GDM1 (cell line): ENCODE data around the gene GTPBP2.
A peak's percentile ranks its signal among the peaks of the same experiment; 100 is the strongest.
"Not testable (repeated sequence)": the region's sequence is repeated elsewhere in the genome, so short reads cannot be mapped to it uniquely, and the experiment has no call there.

Source experiments
- DNase-seq: peaks from one replicate; lab custom pipeline; 2025; lab: John Stamatoyannopoulos, UW

The GTPBP2 gene

DNA sequence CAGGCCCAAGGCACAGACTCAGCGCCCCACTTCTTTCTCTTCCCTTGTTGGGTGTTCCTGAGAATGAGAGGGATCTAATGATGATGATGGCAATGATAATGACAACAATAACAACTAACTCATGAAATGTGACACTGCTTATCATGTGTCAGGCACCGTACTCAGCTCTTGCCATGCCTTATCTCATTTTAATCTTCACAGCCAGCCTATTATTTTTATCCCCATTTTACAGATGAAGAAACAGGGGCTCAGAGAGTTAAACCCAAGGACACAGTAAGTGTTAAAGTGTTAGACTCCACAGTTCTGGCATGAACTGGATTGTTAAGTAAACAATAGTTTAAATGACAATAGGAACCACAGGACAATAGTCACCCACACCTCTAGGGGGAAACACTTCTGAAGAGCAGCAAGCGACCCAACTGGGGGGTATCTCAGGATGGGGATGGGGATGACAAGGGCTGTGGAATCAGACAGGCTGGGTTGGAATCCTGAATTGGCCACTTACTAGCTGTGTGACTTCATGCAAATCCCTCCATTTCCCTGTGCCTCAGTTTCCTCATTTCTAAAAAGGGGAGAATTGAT, 28.2 kb upstream of the GTPBP2 start:
- no peak for DNase-seq

DNA sequence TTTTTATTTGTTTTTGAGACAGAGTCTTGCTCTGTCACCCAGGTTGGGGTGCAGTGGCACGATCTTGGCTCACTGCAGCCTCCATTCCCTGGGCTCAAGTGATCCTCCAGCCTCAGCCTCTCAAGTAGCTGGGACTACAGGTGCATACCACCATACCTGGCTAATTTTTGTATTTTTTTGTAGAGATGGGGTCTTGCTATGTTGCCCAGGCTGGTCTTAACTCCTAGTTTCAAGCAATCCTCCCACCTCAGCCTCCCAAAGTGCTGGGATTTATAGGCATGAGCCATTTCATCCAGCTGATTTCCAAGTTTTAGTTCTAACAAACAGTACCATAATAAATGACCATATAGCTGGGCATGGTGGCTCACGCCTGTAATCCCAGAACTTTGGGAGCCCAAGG, 23.8 kb upstream of the GTPBP2 start:
- not testable (repeated sequence) for DNase-seq

GRCh38 chr6:43648248-43648647, 19.2 kb upstream of the GTPBP2 start:
- no peak for DNase-seq

DNA sequence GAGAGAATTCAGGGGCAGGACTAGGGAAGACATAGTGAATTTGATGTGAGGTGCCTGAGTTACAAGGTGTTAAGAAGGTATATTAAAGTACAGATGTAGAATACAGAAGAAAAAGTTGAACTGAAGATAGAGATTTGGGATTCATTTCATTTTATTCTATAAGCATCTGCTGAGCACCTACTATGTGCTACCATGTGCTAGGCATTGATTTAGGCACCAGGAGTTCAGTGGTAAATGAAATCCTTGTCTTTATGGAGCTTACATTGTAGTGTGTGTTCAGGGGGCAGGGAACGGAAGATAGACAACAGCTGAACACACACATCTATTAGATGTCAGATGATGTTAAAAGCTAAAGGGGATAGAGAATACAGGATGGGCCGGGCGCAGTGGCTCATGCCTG, 18.5 kb upstream of the GTPBP2 start:
- DNase-seq, result no peak

GRCh38 chr6:43645613-43645964, 16.5 kb upstream of the GTPBP2 start:
- no peak for DNase-seq

DNA sequence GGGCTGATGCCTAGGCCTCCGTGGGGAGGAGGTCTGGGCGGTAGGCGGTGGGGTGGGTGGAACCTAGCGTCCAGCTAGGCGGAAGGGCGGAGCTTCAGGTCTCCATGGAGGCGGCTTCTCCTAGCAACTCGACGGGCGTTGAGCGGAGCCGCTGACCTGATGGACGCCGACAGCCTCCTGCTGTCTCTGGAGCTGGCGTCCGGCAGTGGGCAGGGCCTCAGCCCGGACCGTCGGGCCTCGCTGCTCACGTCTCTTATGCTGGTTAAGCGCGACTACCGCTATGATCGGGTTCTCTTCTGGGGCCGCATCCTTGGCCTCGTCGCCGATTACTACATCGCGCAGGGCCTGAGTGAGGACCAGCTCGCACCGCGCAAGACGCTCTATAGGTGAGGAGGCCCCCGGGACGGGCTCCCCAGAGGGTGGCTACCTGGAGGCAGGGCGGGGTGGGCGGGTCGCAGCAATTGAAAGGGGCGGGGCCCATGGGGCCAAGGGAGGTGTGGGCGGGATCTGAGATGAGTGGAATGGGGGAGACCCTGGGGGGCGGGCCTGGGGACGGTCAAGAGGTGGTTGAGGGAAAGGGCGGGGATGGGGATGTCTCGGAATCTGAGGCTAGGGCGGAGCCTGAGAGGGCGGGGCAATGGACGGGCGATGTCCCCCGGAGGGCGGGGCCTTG, 16.0 kb upstream of the GTPBP2 start, which contains the start of gene RSPH9:
Gene RSPH9, plus strand, starts transcription at position 97 of the 673 bp plus-strand sequence. Its CDS starts 63 bp downstream, at position 160.
- DNase-seq, result no peak

- DNase-seq, result peak; percentile 37
Observed at GRCh38 chr6:43639984-43640800, 11.1 kb upstream of the GTPBP2 start.

DNA sequence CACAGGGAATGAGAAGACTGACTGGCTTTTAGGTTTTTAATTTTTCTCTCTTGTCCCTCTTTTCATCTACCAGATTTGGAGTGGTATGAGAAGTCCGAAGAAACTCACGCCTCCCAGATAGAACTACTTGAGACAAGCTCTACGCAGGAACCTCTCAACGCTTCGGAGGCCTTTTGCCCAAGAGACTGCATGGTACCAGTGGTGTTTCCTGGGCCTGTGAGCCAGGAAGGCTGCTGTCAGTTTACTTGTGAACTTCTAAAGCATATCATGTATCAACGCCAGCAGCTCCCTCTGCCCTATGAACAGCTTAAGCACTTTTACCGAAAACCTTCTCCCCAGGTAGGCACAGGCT, 7.2 kb upstream of the GTPBP2 start:
- DNase-seq, result no peak

DNA sequence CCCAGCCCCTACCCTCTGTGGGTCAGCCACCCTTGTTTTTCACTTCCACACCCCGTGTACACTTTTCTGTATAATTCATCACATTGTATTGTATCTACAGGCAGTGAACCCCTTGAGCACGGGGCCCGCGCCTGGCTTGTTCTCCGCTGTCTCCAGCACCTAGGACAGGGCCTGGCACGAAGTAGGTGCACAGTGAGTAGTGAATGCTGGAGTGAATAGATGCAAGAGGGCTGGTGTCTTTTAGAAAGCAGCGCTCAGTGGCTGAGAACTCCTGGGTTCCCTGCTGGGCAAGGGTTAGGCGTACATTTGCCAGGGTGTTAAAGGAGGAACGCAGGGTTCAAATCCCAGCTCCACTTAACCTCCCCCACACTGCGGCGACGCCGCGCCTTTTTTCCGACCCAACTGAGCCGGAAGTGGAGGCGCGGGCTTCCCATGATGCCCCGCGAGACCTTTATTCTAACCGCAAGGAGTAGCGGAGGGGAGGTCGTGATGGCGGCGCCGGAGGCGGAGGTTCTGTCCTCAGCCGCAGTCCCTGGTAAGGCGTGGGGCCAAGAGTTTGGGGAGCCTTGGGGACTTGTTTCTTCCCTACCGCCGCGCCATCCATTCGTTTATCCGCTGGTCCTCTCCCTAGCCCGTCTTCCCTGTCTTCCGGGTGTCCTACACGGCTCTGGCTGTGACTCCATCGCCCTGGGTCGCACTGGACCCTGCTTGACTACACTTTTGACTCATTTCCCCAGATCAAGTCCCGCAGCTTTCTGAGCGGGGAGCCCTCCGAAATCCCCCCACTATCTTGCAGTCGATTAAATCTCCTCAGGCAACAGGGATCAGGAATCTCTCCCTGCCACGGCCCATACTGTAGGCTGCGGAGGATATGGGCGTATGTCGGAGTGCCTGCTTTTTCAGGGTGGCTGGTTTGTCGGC, 6.6 kb upstream of the GTPBP2 start, which contains the start of gene MAD2L1BP:
Gene MAD2L1BP, plus strand, starts transcription at position 454 of the 921 bp plus-strand sequence. Its CDS starts 36 bp downstream, at position 490.
- DNase-seq, result peak; percentile 75

DNA sequence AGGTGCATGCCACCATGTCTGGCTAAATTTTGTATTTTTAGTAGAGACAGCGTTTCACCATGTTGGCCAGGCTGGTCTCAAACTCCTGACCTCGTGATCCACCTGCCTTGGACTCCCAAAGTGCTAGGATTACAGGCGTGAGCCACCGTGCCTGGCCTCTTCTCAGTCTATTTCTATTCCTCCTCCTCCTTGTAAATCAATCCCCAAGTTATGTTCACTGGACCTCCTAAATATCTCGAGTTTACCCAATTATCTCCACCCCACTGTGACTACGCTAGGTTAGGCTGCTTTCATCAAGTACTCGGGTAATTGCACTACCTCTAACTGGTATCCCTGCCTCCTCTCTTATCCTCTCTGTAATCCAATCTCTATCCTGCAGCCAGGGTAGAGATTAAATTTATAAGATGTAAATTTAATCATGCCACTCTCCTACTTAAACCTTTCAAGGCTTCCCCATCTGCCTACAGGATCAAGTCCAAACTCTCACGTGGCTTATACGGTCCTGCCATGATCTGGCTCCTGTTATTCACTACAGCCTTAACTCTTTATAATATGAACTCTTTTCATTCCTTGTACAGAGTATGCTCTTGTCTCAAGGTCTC, 5.7 kb upstream of the GTPBP2 start:
- DNase-seq, result no peak

GRCh38 chr6:43633002-43633401, 3.9 kb upstream of the GTPBP2 start:
- DNase-seq, result not testable (repeated sequence)

DNA sequence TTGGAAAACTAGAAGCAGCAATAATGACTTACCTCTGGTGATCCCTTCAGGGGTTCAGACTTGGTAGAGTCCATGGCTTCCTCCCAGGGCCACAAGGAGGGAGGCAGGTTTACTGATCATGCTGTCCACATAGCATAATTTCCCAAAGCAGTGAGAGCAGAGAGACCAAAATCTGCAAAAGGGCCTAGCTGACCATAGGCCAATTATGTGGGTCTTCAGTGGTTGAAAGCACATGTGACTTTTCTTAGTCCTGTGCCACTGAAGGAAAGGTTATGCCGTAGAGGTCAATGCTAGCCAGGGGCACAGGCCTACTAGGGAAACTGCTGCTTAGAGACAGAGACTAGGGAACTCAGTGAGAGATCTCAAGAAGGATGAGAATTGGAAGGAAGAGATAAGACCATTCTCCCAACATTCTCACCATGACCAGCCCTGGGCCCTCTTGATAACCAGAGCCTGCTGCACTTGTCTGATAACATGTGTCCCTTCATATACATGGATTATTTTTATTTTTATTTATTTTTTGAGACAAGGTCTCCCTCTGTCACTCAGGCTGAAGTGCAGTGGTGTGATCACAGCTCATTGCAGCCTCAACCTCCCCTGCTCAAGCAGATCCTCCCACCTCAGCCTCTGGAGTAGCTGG, 2.0 kb upstream of the GTPBP2 start:
- DNase-seq, result no peak

- DNase-seq, result peak; percentile 91
Observed at GRCh38 chr6:43629505-43630300, 639 bp upstream of the GTPBP2 start.

GRCh38 chr6:43628393-43629103, 516 bp downstream of the GTPBP2 start:
- peak; percentile 13 for DNase-seq

DNA sequence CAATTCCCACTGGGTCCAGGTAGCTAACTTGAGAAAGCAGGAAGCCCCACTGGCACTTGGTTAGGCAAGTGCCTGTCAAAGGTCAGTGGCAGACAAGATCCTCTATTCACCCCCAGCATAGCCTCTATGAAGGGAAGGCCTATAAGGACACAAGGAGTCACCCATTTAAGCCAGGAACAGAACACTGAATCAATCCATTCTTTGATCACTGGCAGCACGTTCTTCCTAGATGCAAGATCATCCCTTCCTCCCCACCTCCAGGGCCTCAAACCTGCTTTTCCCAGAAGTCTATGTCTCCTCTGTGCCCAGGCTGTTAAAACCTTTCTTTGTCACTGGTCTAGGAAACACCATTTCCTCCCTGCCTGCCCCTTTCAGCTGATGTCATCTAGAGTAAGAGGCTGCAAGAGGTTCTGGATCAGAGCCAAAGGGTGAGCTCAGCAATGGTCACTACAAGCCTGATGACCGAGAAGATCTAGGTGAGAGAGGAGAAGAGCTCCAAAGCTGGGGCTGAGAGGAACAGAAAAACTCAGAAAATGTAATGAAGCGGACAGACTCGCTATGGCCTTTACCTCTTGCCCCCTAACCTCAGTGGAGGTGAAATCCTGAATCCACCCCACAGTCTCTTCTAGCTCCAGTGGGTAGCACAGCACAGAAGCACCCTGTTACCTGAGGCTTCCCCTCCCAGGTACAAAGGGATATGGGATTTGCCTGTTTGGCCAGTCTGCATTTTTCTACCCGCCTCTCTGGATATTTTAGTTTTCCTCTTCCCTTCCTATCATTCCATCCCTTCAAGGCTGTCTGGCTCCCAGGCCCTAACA, 1.8 kb downstream of the GTPBP2 start:
- DNase-seq, result no peak

DNA sequence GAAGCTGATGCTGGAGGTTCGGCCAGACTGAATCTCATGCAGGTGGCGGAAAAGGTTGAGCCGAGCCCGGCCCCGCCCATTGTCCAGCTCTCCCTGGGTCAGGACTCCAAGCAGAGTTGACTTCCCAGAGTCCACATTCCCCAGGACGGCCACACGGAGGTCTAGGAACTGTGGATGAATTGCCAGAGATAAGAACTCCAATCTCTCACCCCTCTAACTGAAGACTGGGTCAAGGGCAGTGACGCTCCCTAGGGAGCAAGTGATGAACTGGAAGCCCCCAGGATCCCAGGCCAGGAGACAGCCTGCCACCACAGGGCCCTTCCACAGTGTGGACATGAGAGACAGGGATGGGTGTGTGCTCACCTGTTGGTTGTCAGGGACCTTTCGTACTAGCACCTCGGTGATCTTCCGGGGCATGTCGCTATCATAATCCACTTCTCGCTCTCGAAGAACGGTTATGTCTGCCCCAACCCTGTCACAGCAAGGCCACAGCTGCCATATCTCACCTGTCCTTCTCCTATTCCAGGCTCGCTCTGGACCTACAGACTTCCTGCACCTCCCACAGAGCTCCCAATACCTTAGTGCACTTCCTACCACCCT, 3.6 kb downstream of the GTPBP2 start:
- DNase-seq, result no peak

DNA sequence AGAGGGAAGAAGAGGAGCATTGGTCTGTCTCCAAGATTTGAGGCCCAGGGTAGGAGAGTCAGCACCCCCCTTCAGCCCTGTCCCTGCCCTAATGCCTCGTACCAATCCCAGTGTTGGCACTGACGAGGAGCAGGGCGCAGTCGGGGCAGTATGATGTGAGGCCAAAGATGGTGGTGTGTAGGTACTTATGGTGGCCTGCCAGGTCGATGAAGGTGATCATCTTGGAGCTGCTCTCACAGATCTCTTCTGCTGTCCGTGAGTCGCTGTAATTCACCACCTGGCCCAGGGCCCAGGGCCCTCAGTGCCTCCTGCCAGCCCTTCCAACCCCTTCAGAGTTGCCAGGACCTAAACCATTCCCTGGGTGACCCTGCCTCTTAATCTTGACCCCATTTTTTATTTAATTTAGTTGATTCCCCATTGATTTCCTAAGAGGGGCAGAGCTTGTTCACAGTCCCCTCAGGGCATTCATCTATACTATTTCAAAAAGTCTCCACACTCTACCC, 4.2 kb downstream of the GTPBP2 start:
- no peak for DNase-seq
